IMR-90 (cell line): ENCODE measurements around the gene RFTN1. TPM values are rescaled to one million over a fixed set of nuclear protein-coding genes. Genes with fewer than 3 reads are reported as not detected.

ENCODE experiments used
- ATAC-seq: fragments of 200-7000 bp; cut with Tn5 transposase; 2 replicates; pipeline ENCODE4 v1.9.1; 2020; ENCODE audit warnings: low read depth, mild to moderate bottlenecking, moderate library complexity
- BruUV-seq: library from RNA; stranded (reverse); fragments of 400-500 nt; replicated peaks from 2 replicates; lab custom pipeline; 2021; lab: Mats Ljungman, UMichigan
- CTCF ChIA-PET: fragments of 300-600 bp; formaldehyde crosslinking; extraction: SDS; loops from one replicate; lab custom pipeline; 2021; ENCODE audit warnings: antibody characterized with exemption; lab: Yijun Ruan, JAX
- POLR2A ChIA-PET: fragments of 300-600 bp; sonication (Branson Sonifier 250); formaldehyde crosslinking; loops from one replicate; lab custom pipeline; 2022; ENCODE audit warnings: antibody characterized with exemption; ENCODE audit not compliant: unreplicated experiment; lab: Charles Lee
- DNase-seq: peaks from one replicate; pipeline ENCODE4 v3.0.0; 2013
- H2AFZ ChIP-seq: replicated peaks from 2 replicates; pipeline ENCODE3; 2013; ENCODE audit warnings: low read length, mild to moderate bottlenecking; ENCODE audit not compliant: poor library complexity
- H2AK5ac ChIP-seq: 2 replicates; pipeline ENCODE4 v1.6.1; 2013; ENCODE audit warnings: low read depth, low read length, inconsistent platforms
- H2AK9ac ChIP-seq: replicated peaks from 2 replicates; pipeline ENCODE3; 2013; ENCODE audit warnings: mild to moderate bottlenecking, low read depth, low read length, moderate library complexity; ENCODE audit not compliant: poor library complexity
- H2BK120ac ChIP-seq: 2 replicates; pipeline ENCODE4 v1.6.1; 2013; ENCODE audit warnings: low read depth, low read length, inconsistent platforms
- H2BK15ac ChIP-seq: 3 replicates; pipeline ENCODE4 v1.6.1; 2013; ENCODE audit warnings: low read depth, low read length, inconsistent platforms
- H2BK20ac ChIP-seq: 2 replicates; pipeline ENCODE4 v1.6.1; 2013; ENCODE audit warnings: low read depth, mild to moderate bottlenecking, inconsistent platforms, low read length, moderate library complexity
- H2BK5ac ChIP-seq: 2 replicates; pipeline ENCODE4 v1.6.1; 2013; ENCODE audit warnings: mild to moderate bottlenecking, low read depth, low read length, inconsistent platforms; ENCODE audit not compliant: poor library complexity, severe bottlenecking
- H3K14ac ChIP-seq: replicated peaks from 2 replicates; pipeline ENCODE4 v1.6.1; 2013; ENCODE audit warnings: low read depth, low read length, inconsistent platforms
- H3K18ac ChIP-seq: 2 replicates; pipeline ENCODE4 v1.6.1; 2013; ENCODE audit warnings: low read depth, low read length, control low read depth
- H3K23ac ChIP-seq: 2 replicates; pipeline ENCODE4 v1.6.1; 2013; ENCODE audit warnings: low read depth, low read length, inconsistent platforms
- H3K27ac ChIP-seq: 2 replicates; pipeline ENCODE4 v1.5.1; 2013; ENCODE audit warnings: mild to moderate bottlenecking, control low read depth, low read length; ENCODE audit not compliant: insufficient read depth
- H3K27me3 ChIP-seq: 2 replicates; pipeline ENCODE4 v1.6.1; 2013; ENCODE audit warnings: low read length; ENCODE audit not compliant: control insufficient read depth, insufficient read depth
- H3K36me3 ChIP-seq: 2 replicates; pipeline ENCODE4 v1.6.1; 2013; ENCODE audit warnings: low read length, mixed read lengths; ENCODE audit not compliant: control insufficient read depth, insufficient read depth
- H3K4ac ChIP-seq: 2 replicates; pipeline ENCODE4 v1.6.1; 2013; ENCODE audit warnings: low read depth, low read length, inconsistent platforms
- H3K4me1 ChIP-seq: 2 replicates; pipeline ENCODE4 v1.6.1; 2013; ENCODE audit warnings: low read length, mixed read lengths; ENCODE audit not compliant: control insufficient read depth, insufficient read depth
- H3K4me2 ChIP-seq: 2 replicates; pipeline ENCODE4 v1.6.1; 2013; ENCODE audit warnings: low read depth, mild to moderate bottlenecking, control low read depth, low read length, moderate library complexity
- H3K4me3 ChIP-seq: 2 replicates; pipeline ENCODE4 v1.5.1; 2013; ENCODE audit warnings: low read depth, mild to moderate bottlenecking, control low read depth, low read length, moderate library complexity; ENCODE audit not compliant: insufficient read depth
- H3K56ac ChIP-seq: 2 replicates; pipeline ENCODE4 v1.6.1; 2013; ENCODE audit warnings: low read length, inconsistent platforms; ENCODE audit not compliant: insufficient read depth; ENCODE audit errors: extremely low read depth
- H3K79me1 ChIP-seq, 2 experiments: 2 replicates each; pipeline ENCODE4 v1.6.1; 2013; ENCODE audit warnings: low read length in 2 of 2, inconsistent platforms in 1 of 2, low read depth in 1 of 2
- H3K9ac ChIP-seq: 2 replicates; pipeline ENCODE4 v1.6.1; 2013; ENCODE audit warnings: low read depth, low read length, control low read depth
- H3K9me1 ChIP-seq: 2 replicates; pipeline ENCODE4 v1.6.1; 2013; ENCODE audit warnings: low read length, inconsistent platforms; ENCODE audit not compliant: insufficient read depth
- H3K9me3 ChIP-seq: 2 replicates; pipeline ENCODE4 v1.6.1; 2013; ENCODE audit warnings: low read length; ENCODE audit not compliant: control insufficient read depth, insufficient read depth
- H4K20me1 ChIP-seq: 2 replicates; pipeline ENCODE4 v1.6.1; 2013; ENCODE audit warnings: low read length, inconsistent platforms; ENCODE audit not compliant: insufficient read depth
- H4K5ac ChIP-seq: 2 replicates; pipeline ENCODE4 v1.6.1; 2013; ENCODE audit warnings: mild to moderate bottlenecking, low read depth, low read length, control low read depth
- H4K8ac ChIP-seq, 2 experiments: 2 replicates each; pipeline ENCODE4 v1.6.1; 2013; ENCODE audit warnings: low read depth in 2 of 2, low read length in 2 of 2, control low read depth in 1 of 2, inconsistent platforms in 1 of 2
- H4K91ac ChIP-seq: 2 replicates; pipeline ENCODE4 v1.6.1; 2013; ENCODE audit warnings: low read depth, low read length, inconsistent platforms; ENCODE audit not compliant: insufficient read depth
- CEBPB ChIP-seq: IDR thresholded peaks from 2 replicates; pipeline ENCODE4 v1.6.1; 2012; ENCODE audit warnings: low read depth, low read length, improper control_type of control experiment
- CHD1 ChIP-seq: IDR thresholded peaks from 2 replicates; pipeline ENCODE4 v1.6.1; 2012; ENCODE audit warnings: low read depth, low read length, improper control_type of control experiment
- CTCF ChIP-seq: conservative IDR thresholded peaks from 2 replicates; pipeline ENCODE4 v1.5.1; 2012; ENCODE audit warnings: mild to moderate bottlenecking, low read depth, low read length, improper control_type of control experiment
- ELK1 ChIP-seq: fragments of 150-350 bp; IDR thresholded peaks from 2 replicates; pipeline ENCODE4 v1.6.1; 2016; ENCODE audit warnings: low read depth, mild to moderate bottlenecking, low read length, moderate library complexity, borderline replicate concordance
- FOS ChIP-seq: fragments of 150-350 bp; IDR thresholded peaks from 2 replicates; pipeline ENCODE4 v1.6.1; 2016; ENCODE audit warnings: low read depth, low read length
- MAFK ChIP-seq: IDR thresholded peaks from 2 replicates; pipeline ENCODE4 v1.6.1; 2012; ENCODE audit warnings: low read depth, low read length, improper control_type of control experiment
- MAZ ChIP-seq: IDR thresholded peaks from 2 replicates; pipeline ENCODE4 v1.6.1; 2012; ENCODE audit warnings: low read depth, mild to moderate bottlenecking, low read length, improper control_type of control experiment, moderate library complexity, borderline replicate concordance
- MXI1 ChIP-seq: IDR thresholded peaks from 2 replicates; pipeline ENCODE4 v1.6.1; 2012; ENCODE audit warnings: low read depth, mild to moderate bottlenecking, low read length, moderate library complexity, borderline replicate concordance
- NFE2L2 ChIP-seq: fragments of 150-350 bp; IDR thresholded peaks from 2 replicates; pipeline ENCODE4 v1.6.1; 2016; ENCODE audit warnings: low read depth, mild to moderate bottlenecking, low read length
- POLR2A ChIP-seq: IDR thresholded peaks from 2 replicates; pipeline ENCODE4 v1.6.1; 2012; ENCODE audit warnings: mild to moderate bottlenecking, low read depth, low read length
- RAD21 ChIP-seq: IDR thresholded peaks from 2 replicates; pipeline ENCODE4 v1.6.1; 2012; ENCODE audit warnings: low read length, improper control_type of control experiment
- RCOR1 ChIP-seq: IDR thresholded peaks from 2 replicates; pipeline ENCODE4 v1.6.1; 2012; ENCODE audit warnings: mild to moderate bottlenecking, low read length, improper control_type of control experiment; ENCODE audit not compliant: insufficient replicate concordance
- RFX5 ChIP-seq: IDR thresholded peaks from 2 replicates; pipeline ENCODE4 v1.8.0; 2012; ENCODE audit warnings: low read depth, mild to moderate bottlenecking, low read length, moderate library complexity
- WGBS, 2 experiments: methylation state at CpG; one replicate each; pipeline versions ENCODE4 v1.1.5 to v1.1.7; 2013; ENCODE audit warnings: missing lambda C conversion rate in 2 of 2; ENCODE audit not compliant: insufficient read length in 1 of 2; ENCODE audit errors: extremely low coverage in 2 of 2; 5-methylcytosine and 5-hydroxymethylcytosine counted together
- dilution Hi-C: fragments of 300-500 bp; cut with HindIII; formaldehyde crosslinking; loops from one replicate; pipeline ENCODE4 v1.14.3; 2018; ENCODE audit warnings: low sequenced_read_pairs; ENCODE audit not compliant: unreplicated experiment
- in situ Hi-C: fragments of 300-500 bp; cut with MboI; formaldehyde crosslinking; loops from 3 replicates; pipeline ENCODE4 v1.14.3; 2019; ENCODE audit warnings: low sequenced_read_pairs, inconsistent platforms, mixed read lengths
- intact Hi-C: fragments of 100-400 bp; cut with micrococcal nuclease; formaldehyde crosslinking; loops from 2 replicates; pipeline ENCODE4 v1.10.0; 2022
- polyA plus RNA-seq, 3 experiments: library from polyadenylated mRNA; depleted of rRNA; stranded (reverse); fragments of >200 nt; gene quantifications; 2 replicates each; pipeline ENCODE4 v1.2.3, GENCODE V29; 2012; ENCODE audit warnings: low replicate concordance in 1 of 3
- total RNA-seq: library from RNA; depleted of rRNA; stranded (reverse); fragments of >200 nt; gene quantifications from 2 replicates; pipeline ENCODE4 v1.2.3, GENCODE V29; 2012

The RFTN1 gene
- total and polyA plus RNA-seq, 2 of the 4 experiments (the other 2 are of a cell fraction) = 45.0 to 52.0 TPM

- Histone ChIP-seq H4K8ac (no peak overlapping the region), H3K14ac (no peak overlapping the region), H2AK5ac (no peak overlapping the region), H3K9me1 (peaks cover 21% of the 10 kb centered on the region), H3K4ac (no peak overlapping the region), H3K18ac (no peak overlapping the region), H3K27ac (no peak overlapping the region), H2BK20ac (no peak overlapping the region), H3K56ac (no peak overlapping the region), H4K5ac (no peak overlapping the region), H3K4me1 (peaks cover 15% of the 10 kb centered on the region), H3K23ac (no peak overlapping the region), H2AFZ (no peak overlapping the region), H3K4me3 (no peak overlapping the region), H2AK9ac (no peak overlapping the region), H2BK120ac (no peak overlapping the region), H3K9me3 (no peaks in the 10 kb centered on the region), H4K91ac (no peak overlapping the region), H3K4me2 (no peak overlapping the region), H3K79me1 (peaks cover 21 to 60% of the 10 kb centered on the region in 2 experiments), H4K20me1 (peaks cover 3% of the 10 kb centered on the region; the same call in 1 of the 2 replicates), H3K9ac (no peak overlapping the region), H2BK5ac (no peak overlapping the region), H2BK15ac (no peak overlapping the region), H3K36me3 (peaks cover 43% of the 10 kb centered on the region), H3K27me3 (no peaks in the 10 kb centered on the region)
- TF ChIP-seq RFX5 (no peak), ELK1 (no peak), CTCF (no peak), RAD21 (no peak), CEBPB (no peak), NFE2L2 (no peak), MAFK (no peak), MXI1 (no peak), POLR2A (no peak), CHD1 (no peak), MAZ (no peak), FOS (no peak), RCOR1 (no peak)
- CTCF ChIA-PET = no interaction called here
- no CpG with 5 or more reads among the region's 5 CpGs for WGBS, 2 experiments
- no peak for DNase-seq
- dilution Hi-C loops = no loop called here
- in situ Hi-C loops = no loop called here
- no peak for ATAC-seq
- POLR2A ChIA-PET = no interaction called here
- intact Hi-C loops = no loop called here
- no TSS peak for BruUV-seq
Measured at GRCh38 chr3:16366581-16366980, 146.9 kb downstream of the RFTN1 start.
